HG03196 (cell line): ENCODE data around the gene KRT5.

Experiments used
- ATAC-seq: cut with Tn5 transposase; IDR thresholded peaks from one replicate; pipeline ENCODE4 v1.9.1; 2021; ENCODE audit not compliant: unreplicated experiment

KRT5 gene

GRCh38 chr12:52539083-52539820 lies 19.1 kb upstream of the KRT5 start:
- no peak for ATAC-seq

DNA sequence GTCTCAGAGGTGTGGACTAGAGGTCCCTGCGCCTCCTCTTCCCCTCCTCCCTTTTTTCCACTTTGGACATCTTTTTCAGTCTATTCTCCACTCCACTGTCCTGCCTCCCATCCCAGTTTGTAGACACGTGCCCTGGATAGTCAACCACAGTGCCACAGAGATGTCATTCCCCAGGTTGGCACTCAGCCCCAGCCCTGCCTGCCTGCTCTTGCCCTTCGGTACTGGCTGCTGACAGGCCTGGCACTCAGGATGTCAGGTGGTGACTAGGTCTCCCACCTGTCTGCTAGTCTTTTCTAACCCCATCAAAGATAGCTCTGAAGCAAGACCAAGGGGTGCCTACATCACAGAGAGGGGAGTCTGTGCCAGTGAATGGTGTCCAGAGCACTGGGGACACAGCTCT lies 16.9 kb upstream of the KRT5 start:
- ATAC-seq = no peak

DNA sequence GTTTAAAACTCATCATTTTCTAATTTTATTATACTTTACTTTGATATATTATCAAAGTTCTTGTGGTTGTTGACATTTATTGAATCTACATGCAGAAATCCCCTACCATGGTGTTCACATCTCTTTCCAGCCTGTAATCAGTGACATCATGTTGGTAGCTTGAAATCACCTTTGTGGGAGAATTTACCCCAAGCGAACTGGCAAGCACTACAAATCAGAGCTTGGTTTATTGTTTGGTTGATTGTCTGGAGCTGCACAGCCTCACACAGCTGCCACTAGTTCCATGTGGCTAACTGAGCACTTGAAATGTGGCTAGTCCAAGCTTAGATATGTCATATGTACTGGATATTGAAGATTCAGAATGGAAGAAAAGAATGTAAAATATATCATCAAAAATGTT lies 15.4 kb upstream of the KRT5 start:
- no peak for ATAC-seq

- ATAC-seq = no peak
Observed at GRCh38 chr12:52534482-52534881, 14.3 kb upstream of the KRT5 start.

GRCh38 chr12:52533686-52534470 lies 13.7 kb upstream of the KRT5 start:
- no peak for ATAC-seq

- ATAC-seq = no peak
Observed at GRCh38 chr12:52532636-52533035, 12.4 kb upstream of the KRT5 start.

DNA sequence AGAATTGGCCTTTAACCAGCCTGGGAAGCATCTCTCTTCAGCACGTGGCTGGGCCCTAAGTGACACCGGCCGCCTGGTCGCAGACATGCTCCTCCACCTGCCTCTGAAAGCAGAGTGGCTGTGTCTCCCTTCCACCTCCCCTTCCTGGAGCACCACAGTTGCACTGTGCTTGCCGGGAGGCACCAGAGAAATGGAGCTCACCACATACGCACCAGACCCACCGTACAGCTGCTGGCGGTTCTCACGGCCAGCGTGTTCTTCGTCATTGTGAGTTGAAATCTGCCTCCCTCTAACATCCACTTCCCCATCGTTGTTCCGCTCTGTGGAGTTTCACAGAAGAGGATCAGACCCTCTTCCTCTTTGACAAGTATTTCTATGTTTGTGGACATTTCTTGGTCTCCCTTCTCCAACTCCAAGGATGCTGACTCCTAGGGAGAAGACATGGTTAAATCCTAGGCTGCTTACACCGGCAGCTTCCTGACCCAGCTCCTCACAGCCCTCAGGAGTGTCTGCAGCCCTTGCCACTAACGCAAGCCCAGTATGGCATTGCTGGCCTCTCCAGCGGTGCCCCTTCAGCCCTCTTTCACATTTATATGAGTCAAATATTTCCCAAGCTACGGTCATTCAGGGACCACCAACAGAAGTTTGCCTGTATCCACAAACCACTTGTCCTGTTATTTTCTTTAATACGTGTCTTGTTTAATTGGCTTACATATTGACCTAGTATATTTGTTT lies 11.5 kb upstream of the KRT5 start:
- no peak for ATAC-seq

DNA sequence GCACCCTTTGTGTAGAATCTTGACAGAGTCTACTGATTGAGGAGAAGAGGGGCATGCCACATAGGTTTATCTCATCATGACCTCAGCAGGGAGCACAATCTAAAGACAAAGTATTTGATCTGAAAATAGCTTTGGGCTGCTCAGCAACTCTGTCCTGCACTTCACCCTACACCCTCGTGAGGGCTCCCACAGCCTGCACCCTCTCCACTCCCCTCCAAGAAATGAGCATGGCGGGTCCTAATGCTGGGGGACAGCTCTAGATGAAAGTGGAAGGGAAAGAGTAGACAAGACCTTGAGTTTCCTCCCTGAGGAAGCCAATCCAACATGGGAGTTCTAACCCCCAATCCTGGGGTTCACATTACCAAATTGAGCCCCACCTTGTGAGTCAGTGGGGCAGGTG lies 10.7 kb upstream of the KRT5 start:
- no peak for ATAC-seq

- ATAC-seq = no peak
Observed at GRCh38 chr12:52530366-52530765, 10.2 kb upstream of the KRT5 start.

- no peak for ATAC-seq
Observed at GRCh38 chr12:52529846-52530245, 9.7 kb upstream of the KRT5 start.

DNA sequence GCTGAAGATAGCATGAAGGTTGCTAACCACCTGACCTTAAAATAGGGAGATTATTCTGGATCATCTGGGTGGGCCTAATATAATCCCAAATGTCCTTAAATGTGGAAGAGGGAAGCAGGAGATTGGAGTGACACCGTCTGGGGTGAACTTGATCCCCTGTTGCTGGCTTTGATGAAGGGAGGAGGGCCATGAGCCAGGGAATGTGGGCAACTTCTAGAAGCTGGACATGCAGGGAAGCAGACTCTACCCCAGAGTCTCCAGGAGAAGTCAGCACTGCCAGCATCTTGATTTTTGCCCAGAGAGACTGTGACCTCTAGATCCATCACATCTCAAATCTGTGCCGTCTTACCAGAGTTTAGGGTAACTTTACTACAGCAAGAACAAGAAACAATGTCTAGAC lies 9.2 kb upstream of the KRT5 start:
- ATAC-seq = no peak

DNA sequence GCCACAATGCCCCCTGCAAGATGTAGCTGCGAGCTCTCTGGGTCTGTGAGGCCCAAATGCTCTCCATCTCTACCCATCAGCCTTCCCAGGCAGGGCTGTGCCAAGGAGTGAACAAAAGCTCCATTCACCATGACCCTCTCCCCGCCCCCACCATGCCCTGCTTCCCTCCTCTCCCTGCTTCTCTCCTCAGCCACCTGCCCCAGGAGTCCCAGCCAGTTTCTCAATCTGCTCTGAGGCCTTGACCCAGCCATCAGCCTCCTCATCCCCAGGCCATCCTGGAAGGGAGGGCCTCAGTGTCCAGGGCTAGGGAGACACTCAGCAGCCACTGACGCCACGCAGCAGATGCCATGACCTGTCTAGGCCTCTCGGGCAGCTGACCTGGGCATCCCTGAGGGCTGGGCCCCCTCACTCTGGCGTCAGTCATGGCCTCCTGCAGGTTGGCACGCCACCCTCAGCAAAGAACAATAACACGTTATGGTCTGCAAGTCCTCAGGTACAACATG lies 8.5 kb upstream of the KRT5 start:
- ATAC-seq = no peak

GRCh38 chr12:52527121-52527800 lies 7.1 kb upstream of the KRT5 start:
- ATAC-seq = no peak

- ATAC-seq = no peak
Observed at GRCh38 chr12:52526511-52526951, 6.3 kb upstream of the KRT5 start.

DNA sequence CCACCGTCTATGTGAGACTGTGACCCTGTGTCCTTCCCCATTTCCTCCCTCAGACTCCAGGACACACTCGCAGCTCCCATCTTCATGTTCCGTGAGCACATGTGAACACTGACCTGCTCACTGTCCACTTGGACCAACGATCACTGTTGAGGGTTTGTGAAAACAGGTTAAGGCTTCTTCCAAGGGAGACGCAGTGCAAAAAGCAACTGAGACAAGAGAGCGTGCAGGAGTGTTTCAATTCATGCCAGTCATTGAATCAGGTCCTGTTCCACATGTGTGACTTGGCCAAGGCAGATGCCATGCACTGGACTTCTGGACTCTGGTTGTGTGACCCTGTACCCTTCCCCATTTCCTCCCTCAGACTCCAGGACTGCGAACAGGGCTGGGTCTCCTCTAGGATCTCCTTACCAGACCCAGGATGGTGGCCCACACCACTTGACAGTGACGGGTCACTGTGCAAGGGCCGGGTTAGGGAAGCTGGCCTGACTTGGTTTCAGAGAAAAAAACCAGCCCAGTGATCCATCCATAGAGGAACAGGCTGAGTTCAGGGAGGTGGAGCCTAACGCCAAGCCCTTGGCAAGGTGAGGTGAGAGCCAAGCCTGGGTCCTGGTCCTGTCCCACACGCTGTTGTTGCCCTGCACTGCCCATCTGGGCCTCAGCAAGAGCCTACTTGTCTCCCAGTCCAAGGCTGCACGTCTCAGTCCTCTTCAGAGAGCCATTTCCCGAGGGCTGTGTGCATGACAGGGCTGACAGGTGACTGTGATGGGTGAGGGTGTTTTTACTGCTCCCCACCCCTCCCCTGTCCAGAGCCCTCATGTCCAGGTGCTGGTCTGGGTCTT lies 5.7 kb upstream of the KRT5 start:
- ATAC-seq = no peak

DNA sequence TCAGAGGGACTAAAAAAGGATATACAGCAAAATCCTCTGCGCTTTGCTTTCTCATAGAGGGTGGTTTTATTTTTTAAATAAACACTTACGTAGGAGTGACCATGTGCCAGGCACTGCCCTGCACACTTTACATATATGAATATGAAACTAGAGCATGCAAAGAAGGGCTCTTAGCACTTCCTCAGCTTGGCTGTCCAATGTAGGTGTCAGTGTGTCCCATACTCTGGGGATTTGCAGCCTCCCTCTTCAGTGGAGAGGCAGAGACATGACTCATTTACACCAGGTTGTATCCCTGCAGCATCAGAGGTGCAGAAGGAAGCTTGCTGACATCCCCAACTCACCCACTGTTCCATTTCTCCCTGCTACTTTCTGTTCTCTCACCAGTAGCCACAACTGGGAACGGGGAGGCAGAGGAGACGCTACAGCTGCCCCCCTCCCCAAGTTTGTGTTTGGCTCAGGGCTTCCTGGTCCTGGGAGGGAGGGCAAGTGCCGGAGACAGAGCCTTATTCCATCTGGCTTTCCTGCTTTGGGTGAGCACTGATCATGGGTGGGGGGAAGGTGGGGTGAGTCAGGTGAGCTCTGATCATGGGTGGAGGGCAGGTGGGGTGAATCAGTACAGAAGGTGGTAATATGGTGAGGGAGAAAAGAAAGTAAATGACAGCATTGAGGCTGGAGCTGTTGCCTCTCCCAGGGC lies 4.9 kb upstream of the KRT5 start:
- ATAC-seq = no peak

DNA sequence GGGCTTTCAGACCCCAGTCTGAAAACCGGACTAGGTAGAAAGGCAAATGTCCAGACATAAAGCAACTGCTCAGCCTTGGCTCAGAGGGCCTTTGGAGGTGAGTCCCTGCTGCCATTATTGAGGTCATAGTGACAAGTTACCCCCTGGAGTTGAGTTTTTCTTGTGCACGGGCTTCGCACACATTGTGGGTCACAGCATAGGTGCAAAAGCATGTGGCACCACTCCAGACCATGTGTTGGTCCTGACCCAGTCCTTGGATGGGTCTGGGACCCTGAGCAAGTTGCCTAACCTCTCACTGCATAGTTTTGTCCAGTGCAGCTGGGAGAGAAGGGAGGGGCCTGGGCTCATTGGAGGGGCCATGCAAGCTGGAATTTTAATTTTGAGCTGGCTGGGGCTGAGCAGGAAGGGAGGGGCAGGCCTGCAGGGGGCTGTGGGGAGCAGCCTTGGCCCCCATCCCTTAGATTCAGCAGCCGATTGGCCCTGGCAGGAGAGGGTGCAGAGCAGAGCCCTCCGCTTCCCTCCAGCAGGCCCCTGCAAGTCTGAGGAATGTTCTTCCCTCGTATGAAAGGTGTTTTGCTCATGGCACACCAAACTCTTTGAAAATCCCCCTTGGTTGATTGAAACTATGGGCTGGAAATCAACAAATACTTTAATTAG lies 4.2 kb upstream of the KRT5 start:
- ATAC-seq = no peak

GRCh38 chr12:52523824-52524223 lies 3.6 kb upstream of the KRT5 start:
- no peak for ATAC-seq
